Activated CD4-positive, alpha-beta T cell treated with anti-CD3 and anti-CD28 coated beads, Interleukin-2, Interleukin-4, amounts not matched to agents 100 ng/mL and 50 ng/mL, durations not matched to agents 16 hours and 8 hours (primary cell): ENCODE data around the gene HSD17B7.
A peak's percentile ranks its signal among the peaks of the same experiment; 100 is the strongest.
"Not testable (repeated sequence)": the region's sequence is repeated elsewhere in the genome, so short reads cannot be mapped to it uniquely, and the experiment has no call there.

Experiments used
- DNase-seq: peaks from one replicate; pipeline ENCODE4 v3.0.0-alpha.2; 2020; ENCODE audit warnings: low spot score

The HSD17B7 gene, protein sequence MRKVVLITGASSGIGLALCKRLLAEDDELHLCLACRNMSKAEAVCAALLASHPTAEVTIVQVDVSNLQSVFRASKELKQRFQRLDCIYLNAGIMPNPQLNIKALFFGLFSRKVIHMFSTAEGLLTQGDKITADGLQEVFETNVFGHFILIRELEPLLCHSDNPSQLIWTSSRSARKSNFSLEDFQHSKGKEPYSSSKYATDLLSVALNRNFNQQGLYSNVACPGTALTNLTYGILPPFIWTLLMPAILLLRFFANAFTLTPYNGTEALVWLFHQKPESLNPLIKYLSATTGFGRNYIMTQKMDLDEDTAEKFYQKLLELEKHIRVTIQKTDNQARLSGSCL

DNA sequence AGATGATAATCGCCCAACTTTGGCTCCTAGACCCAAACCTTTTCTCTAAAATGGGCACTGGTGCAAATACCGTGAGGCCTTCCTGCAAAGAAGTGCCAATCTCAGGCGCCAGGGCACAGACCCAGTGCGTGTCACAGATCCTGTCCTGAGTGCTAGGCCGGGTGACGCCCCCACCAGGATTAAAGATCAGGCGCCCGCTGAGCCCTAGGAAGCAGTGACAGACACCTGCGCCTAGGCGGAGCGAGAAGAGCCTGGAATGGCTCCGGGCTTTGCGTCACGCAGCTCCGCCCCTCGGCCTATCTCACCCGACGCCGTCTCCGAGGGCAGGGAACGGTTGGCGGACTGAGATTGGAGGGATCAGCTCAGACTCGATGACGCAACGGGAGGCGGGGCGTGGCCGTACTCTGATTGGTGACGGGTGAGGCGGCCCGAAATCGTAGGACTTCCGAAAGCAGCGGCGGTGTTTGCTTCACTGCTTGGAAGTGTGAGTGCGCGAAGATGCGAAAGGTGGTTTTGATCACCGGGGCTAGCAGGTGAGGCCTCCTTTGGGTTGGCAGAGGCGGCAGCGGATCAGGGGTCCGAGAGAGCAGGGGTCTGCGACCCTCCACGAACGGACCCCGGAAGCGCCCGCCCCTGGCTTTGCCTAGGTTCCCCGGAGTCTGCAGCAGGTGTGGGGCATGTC is at the start of gene HSD17B7:
TSS of gene HSD17B7 (plus strand) at position 400 of the 682 bp plus-strand sequence. CDS start at position 499, 99 bp downstream.
- peak; percentile 79 for DNase-seq

DNA sequence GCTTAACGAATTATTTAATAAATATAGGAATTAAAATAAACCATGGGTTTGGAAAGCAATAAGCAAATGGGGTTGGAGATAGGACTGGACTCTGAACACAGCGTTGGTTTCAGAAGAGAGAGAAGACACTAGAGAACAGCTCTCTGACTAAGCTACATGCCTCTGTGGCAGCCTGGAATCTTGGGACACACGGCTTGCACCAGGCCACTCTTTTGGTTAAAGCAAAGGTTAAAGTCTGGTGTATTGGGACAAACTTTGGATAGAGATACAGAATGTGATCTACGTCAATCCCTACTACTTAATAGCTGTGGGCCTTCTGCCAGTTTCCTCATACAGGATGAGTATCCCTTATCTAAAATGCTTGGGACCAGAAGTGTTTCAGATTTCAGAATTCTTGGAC is 49.7 kb upstream of the HSD17B7 start:
- DNase-seq: no peak

DNA sequence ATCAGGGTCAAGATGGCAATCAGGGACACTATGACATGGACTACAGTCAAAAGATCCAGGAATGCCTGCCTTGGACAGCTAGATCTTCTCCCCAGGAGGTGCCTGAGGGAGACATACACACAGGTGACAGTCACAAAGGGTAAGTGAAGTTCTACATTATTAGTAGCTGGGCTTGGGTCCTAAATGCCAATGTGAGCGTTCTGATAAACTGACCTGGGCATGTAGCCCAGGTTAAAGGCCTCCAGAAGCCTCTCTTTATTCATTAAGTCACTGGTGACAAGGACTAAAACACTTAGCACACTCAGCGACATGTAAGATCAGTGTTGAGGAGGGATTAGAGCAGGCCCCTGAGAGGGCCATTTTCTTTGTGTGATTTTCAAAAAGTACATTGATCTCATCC is 48.9 kb upstream of the HSD17B7 start:
- DNase-seq: no peak

DNA sequence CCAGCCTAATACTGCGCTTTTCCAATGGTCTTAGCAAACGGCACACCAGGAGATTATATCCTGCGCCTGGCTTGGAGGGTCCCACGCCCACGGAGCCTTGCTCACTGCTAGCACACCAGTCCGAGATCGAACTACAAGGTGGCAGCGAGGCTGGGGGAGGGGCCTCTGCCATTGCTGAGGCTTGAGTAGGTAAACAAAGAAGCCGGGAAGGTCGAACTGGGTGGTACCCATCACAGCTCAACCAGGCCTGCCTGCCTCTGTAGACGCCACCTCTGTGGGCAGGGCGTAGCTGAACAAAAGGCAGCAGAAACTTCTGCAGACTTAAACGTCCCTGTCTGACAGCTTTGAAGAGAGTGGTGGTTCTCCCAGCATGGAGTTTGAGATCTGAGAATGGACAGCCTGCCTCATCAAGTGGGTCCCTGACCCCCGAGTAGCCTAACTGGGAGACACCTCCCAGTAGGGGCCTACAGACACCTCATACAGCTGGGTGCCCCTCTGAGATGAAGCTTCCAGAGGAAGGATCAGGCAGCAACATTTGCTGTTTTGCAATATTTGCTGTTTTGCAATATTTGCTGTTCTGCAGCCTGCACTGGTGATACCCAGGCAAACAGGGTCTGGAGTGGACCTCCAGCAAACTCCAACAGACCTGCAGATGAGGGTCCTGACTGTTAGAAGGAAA is 44.1 kb upstream of the HSD17B7 start:
- DNase-seq: not testable (repeated sequence)

- no peak for DNase-seq
These were observed 37.4 kb upstream of the HSD17B7 start for GRCh38 chr1:162753001-162753658.

DNA sequence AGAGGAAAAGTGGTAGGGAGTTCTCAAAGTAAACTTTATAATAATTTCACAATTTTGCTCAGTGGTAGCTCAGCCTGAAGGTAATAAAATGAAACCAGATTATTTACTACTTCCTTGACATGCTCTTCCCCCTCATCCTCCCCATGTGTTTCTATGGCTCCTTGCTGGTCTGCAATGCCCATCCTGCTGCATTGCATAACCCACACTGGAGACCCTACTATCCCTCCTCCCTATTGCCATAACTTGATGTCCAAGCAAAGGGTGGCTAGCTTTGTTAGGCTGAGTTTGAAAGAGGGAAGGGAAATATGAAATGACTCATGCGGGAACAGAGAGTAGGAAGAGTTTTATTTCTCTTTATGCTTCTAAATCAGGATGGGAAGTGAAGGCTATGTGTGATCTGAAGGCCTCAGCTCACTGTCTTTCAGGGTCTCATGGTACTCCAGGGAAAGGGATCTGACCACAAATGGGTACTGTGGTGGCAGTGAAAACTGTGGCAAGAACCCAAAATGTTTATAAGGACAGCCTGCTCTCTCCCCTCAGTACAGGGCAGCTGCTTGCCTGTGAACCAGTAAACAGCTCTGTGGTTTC is 36.4 kb upstream of the HSD17B7 start:
- DNase-seq: no peak

- DNase-seq: no peak
These were observed 35.2 kb upstream of the HSD17B7 start for GRCh38 chr1:162755306-162755705.

DNA sequence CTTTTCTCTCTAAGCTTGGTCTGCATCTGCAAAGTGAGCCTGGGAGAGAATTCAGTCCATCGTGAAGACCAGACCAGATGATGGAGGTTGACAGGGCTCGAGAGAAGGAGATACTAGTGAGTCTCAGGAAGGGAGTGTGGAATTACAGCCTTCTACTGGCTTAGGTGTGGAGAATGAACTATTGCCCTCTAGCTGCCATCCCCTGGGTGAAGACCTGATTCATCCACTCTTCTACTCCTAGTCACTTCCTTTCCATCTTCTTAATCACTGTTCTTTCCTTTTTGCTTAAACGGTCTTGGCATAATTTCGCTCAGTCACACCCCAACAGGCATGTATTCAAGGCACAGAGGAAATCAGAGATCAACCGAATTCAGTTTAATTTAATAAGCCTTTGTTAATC is 34.0 kb upstream of the HSD17B7 start:
- no peak for DNase-seq

DNA sequence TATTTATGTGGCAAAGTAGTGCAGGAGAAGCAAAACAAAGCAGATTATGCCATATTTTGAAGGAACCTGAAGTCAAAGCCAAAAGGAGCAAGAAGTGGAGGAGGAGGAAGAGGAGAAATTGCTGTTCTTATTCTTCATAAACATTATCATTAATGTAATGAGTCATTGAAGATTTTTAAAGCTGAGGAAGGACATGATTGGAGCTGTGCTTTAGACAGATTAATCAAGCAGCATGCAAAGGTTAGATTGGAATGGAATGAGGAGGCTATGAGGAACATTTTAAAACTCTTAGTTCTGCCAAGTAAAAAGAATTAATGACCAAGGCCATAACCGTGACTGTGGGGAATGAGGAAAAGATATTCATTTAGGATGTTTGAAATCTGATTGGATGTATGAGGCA is 33.0 kb upstream of the HSD17B7 start:
- no peak for DNase-seq

- DNase-seq: no peak
These were observed 24.7 kb upstream of the HSD17B7 start for GRCh38 chr1:162765788-162766187.

- DNase-seq: no peak
These were observed 17.8 kb upstream of the HSD17B7 start for GRCh38 chr1:162772571-162773154.

GRCh38 chr1:162774007-162774406 is 16.5 kb upstream of the HSD17B7 start:
- DNase-seq: no peak

DNA sequence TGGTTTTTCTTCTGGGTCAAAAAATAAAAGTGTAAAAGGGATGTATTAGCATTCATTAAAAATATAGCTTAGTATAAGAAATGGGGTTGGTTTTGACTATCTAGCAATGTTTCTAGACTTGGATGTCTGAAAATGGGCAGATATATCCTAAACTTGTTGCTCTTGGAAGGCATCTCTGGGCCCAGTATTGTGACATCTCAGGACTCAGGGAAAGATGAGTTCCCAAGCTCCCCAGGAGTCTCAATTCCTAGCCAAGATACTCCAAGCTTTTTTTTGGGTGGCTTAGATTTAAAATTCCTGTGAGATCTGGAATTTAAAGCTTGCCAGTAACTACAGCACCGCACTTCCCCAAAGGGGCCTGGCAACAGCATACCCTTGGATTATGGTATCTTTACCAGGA is 11.5 kb upstream of the HSD17B7 start:
- no peak for DNase-seq

DNA sequence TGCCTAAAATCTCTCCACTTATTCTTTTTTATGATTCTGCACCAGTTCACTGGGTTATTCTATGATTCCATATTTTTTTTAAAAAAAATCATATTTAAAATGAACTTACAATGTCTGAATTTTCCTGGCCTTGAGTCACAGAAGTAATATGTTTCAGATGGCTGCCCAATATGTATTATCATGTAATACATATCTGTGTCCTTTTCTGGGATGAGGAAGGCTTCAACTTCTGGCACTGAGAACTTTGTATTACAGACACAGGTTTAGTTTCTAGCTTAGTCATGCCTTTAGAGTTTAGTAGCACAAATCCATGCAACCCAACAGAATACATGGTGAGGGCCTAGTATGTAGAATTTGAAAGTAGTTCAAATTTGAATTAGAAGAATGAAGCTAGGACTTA is 7.8 kb upstream of the HSD17B7 start:
- no peak for DNase-seq

DNA sequence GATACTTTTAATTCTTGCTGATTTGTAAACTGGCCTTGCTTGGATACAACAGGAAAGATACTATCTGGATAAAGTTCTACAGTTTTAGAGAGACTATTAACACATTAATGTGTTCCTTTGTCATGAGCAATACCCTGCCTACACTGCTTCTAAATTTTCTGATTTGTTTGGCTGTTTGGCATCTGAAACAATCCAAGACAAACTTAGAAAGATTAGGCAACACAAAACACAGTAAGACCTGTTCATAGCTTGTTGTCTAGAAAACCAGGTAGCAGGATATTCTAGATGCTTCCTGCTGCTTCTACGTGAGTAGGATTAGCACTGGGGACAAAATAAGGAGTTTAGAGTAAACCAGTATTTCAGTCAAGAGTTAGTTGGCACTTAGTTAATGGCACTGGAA is 5.6 kb upstream of the HSD17B7 start:
- DNase-seq: not testable (repeated sequence)

GRCh38 chr1:162788783-162789182 is 1.7 kb upstream of the HSD17B7 start:
- not testable (repeated sequence) for DNase-seq

DNA sequence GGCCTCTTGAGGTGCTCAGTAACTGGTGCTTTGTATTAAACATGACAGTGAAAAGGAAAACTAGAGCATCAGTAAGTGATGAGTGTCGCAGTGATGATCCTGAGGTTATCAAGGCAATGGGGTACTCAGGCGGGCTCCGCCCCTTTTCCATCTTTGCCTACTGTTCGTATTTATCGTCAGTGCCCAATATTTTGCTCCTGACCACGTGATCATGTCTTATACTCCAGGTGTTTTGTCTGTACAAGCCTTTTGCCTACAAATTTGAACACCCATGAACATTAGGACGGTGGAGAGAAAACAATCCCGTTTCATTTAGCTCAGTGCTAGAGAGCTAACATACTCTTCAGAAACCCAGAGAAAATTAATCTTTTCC is 469 bp downstream of the HSD17B7 start:
- DNase-seq: not testable (repeated sequence)

DNA sequence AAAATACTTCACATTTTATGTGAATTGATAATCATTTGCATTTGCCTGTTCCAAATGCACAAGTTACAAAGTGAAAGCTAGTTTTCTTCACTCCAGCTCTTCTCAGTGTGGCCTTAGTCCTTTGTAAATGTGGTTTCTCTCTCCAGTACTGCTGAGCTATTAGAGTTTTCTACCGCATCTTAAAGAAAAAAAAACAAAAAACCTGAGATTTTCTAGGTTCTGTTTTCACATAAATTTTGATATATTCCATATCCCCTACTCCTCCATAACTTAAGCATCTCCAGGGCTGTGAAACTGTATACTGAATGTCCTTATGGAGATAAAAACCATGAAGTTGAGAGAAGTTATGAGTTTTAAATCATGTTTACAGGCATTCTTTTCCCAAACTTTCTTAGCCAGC is 3.8 kb downstream of the HSD17B7 start:
- not testable (repeated sequence) for DNase-seq

DNA sequence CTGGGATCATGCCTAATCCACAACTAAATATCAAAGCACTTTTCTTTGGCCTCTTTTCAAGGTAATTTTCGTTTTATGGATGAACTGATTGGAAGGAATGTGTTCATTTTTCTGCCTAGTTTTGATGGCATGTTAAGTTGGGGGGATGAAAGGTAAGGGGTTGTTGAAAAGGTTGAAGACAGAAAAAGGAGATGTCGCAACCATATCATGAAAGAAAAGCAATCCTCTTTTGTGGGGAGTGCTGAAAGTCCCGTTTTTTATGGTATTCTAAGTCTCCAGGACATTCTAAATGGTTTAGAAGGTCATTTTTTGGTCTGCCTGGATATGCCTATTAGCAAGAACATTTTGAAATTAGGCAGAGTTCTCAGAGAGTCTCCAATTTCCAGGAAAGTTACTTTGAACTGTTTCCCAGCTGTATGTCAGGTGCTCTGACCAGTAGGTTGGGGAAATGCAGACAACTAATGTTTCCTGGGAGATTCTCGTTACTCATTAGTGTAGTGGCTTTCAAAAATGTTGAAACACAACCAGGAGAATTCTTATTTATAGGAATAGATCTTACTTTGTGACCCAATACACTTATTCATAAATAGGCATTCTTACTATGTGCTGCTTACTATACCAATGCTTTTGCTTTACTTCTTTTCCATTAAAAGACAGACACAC is 6.2 kb downstream of the HSD17B7 start:
- DNase-seq: not testable (repeated sequence)

DNA sequence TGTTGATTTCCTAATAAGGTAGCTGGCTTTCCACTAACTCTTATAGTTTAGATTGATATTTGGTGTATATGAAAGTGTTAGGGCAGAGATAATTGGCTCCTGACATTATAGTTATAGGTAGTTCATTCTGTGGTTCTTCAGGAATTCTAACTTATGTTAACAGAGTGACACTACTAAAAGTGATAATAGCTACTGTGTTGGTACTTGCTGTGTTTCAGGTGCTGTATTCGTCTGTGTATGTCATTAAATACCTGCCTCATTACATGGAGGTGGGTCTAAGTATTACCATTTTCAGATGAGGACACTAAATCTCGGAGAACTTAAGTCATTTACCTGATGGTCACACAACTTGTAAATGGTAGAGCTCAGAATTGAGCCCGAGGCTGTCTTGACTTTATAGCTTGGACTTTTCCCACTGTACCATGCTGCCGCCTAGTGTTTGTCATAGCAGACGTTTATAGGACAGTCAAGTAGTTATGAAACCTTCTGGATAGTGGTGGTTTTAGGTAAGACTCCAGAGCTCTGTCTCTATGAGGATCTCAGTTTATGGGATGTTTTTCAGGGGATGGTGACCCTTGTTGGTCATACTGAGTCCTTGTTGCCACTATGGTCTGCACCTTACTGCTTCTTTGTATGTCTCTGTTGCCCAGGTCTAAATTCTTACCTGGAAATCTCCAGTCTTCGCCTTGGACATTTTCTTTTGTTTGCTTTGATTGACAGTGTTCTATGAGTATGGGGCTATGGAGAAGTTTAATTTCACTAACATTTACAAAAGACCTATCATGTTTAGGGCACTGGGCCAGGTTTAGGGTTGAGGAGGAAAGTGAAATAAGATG is 9.7 kb downstream of the HSD17B7 start:
- DNase-seq: peak; percentile 8
